Measurements from ENCODE around the gene PRORP.

- TF ChIP-seq CTCF (IDR thresholded peaks at IDR 0.05; ENCODE audit: extremely low read depth in 1 of 2, insufficient read depth in 1 of 2, low read depth in 1 of 2, low read length in 2 of 2) (no peak), POLR2AphosphoS5 (IDR thresholded peaks at IDR 0.05; ENCODE audit: insufficient read depth, low read depth, low read length) (no peak), POLR2A (IDR thresholded peaks at IDR 0.05; ENCODE audit: low read depth, low read length) (no peak), MAX (IDR thresholded peaks at IDR 0.05; ENCODE audit: insufficient read depth, insufficient read length) (no peak), MYC (IDR thresholded peaks at IDR 0.05; ENCODE audit: low read depth, low read length) (no peak)
These were observed 490 bp downstream of the PRORP start for GRCh38 chr14:35122696-35123387.
